HG03039 (cell line): ENCODE measurements around the gene LRIT1.
"Not testable (repeated sequence)": the region's sequence is repeated elsewhere in the genome, so short reads cannot be mapped to it uniquely, and the experiment has no call there.

Source experiments
- ATAC-seq: cut with Tn5 transposase; IDR thresholded peaks from one replicate; pipeline ENCODE4 v1.9.1; 2021; ENCODE audit warnings: mild to moderate bottlenecking, moderate library complexity; ENCODE audit not compliant: unreplicated experiment

The LRIT1 gene, protein sequence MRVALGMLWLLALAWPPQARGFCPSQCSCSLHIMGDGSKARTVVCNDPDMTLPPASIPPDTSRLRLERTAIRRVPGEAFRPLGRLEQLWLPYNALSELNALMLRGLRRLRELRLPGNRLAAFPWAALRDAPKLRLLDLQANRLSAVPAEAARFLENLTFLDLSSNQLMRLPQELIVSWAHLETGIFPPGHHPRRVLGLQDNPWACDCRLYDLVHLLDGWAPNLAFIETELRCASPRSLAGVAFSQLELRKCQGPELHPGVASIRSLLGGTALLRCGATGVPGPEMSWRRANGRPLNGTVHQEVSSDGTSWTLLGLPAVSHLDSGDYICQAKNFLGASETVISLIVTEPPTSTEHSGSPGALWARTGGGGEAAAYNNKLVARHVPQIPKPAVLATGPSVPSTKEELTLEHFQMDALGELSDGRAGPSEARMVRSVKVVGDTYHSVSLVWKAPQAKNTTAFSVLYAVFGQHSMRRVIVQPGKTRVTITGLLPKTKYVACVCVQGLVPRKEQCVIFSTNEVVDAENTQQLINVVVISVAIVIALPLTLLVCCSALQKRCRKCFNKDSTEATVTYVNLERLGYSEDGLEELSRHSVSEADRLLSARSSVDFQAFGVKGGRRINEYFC

GRCh38 chr10:84241185-84241790 lies at the start of gene LRIT1:
Gene LRIT1, minus strand, starts transcription at chr10:84241546. Its CDS starts 107 bp downstream, at chr10:84241439.
- no peak for ATAC-seq

DNA sequence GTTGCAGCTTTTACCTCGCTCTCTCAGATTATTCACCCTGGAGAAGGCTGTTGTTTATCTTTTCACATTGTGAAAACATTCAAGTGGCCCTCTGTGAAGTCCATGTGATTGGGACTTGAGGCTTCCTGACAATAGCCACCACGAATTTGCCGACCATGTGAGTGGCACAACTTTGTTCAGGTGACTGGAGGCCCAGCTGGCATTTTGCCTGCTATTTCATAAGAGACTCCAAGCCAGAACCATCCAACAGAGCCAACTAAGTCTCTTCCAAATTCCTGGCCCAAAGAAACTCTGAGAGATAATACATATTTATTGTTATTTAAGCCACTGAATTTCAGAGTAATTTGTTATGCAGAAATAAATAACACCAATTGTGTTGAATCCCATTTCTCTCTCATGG lies 48.9 kb upstream of the LRIT1 start:
- no peak for ATAC-seq

GRCh38 chr10:84289521-84290200 lies 48.3 kb upstream of the LRIT1 start:
- ATAC-seq: no peak

- ATAC-seq: no peak
Measured at GRCh38 chr10:84288151-84288550, 46.8 kb upstream of the LRIT1 start.

GRCh38 chr10:84286695-84287094 lies 45.3 kb upstream of the LRIT1 start:
- no peak for ATAC-seq

- ATAC-seq: not testable (repeated sequence)
Measured at GRCh38 chr10:84279876-84280475, 38.6 kb upstream of the LRIT1 start.

- ATAC-seq: no peak
Measured at GRCh38 chr10:84270708-84271107, 29.4 kb upstream of the LRIT1 start.

GRCh38 chr10:84269773-84270172 lies 28.4 kb upstream of the LRIT1 start:
- ATAC-seq: no peak

GRCh38 chr10:84269162-84269561 lies 27.8 kb upstream of the LRIT1 start:
- no peak for ATAC-seq

- ATAC-seq: peak; percentile 67
Measured at GRCh38 chr10:84267503-84268126, 26.3 kb upstream of the LRIT1 start.

GRCh38 chr10:84265418-84265817 lies 24.1 kb upstream of the LRIT1 start:
- no peak for ATAC-seq

GRCh38 chr10:84264611-84265141 lies 23.3 kb upstream of the LRIT1 start:
- peak; percentile 78 for ATAC-seq

GRCh38 chr10:84263716-84264115 lies 22.4 kb upstream of the LRIT1 start:
- ATAC-seq: no peak

- ATAC-seq: no peak
Measured at GRCh38 chr10:84262190-84262956, 21.0 kb upstream of the LRIT1 start.

GRCh38 chr10:84261236-84261915 lies 20.0 kb upstream of the LRIT1 start:
- ATAC-seq: no peak

DNA sequence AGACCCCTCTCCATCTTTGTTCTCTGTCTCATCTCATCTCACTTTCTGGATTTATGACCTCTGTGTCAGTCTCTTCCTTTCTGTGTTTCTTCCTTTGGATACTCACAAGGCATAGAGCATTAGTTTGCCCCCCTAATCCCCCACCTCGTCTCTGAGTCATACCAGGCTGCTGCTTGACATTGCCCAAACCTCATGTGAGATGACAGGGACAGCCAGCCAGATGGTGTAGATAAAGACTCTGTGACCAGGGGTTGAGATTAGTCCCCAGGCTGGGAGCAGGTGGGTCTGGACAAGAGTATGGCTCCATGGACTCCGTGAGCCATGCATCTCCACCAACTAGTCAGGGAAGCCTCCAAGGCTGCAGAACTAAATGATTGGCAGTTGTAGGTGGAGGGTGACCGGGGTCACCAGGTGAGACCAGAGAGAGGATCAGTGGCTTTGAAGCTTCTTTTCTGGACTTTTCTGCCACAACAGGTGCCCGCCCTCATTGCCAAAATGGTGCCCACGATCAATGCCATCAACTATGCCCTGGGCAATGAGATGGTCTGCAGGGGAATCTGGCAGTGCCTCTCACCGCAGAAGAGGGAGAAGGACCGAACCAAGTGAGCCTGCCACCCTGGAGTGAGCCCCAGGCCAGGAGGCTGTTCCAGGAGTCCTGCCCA lies 16.8 kb upstream of the LRIT1 start:
- no peak for ATAC-seq

GRCh38 chr10:84257343-84258020 lies 16.1 kb upstream of the LRIT1 start:
- no peak for ATAC-seq
